ENCODE measurements around the gene CCDC144A. TPM values are rescaled to one million over a fixed set of nuclear protein-coding genes. Genes with fewer than 3 reads are reported as not detected.
"Not testable (repeated sequence)": the region's sequence is repeated elsewhere in the genome, so short reads cannot be mapped to it uniquely, and the experiment has no call there.

Gene CCDC144A, protein sequence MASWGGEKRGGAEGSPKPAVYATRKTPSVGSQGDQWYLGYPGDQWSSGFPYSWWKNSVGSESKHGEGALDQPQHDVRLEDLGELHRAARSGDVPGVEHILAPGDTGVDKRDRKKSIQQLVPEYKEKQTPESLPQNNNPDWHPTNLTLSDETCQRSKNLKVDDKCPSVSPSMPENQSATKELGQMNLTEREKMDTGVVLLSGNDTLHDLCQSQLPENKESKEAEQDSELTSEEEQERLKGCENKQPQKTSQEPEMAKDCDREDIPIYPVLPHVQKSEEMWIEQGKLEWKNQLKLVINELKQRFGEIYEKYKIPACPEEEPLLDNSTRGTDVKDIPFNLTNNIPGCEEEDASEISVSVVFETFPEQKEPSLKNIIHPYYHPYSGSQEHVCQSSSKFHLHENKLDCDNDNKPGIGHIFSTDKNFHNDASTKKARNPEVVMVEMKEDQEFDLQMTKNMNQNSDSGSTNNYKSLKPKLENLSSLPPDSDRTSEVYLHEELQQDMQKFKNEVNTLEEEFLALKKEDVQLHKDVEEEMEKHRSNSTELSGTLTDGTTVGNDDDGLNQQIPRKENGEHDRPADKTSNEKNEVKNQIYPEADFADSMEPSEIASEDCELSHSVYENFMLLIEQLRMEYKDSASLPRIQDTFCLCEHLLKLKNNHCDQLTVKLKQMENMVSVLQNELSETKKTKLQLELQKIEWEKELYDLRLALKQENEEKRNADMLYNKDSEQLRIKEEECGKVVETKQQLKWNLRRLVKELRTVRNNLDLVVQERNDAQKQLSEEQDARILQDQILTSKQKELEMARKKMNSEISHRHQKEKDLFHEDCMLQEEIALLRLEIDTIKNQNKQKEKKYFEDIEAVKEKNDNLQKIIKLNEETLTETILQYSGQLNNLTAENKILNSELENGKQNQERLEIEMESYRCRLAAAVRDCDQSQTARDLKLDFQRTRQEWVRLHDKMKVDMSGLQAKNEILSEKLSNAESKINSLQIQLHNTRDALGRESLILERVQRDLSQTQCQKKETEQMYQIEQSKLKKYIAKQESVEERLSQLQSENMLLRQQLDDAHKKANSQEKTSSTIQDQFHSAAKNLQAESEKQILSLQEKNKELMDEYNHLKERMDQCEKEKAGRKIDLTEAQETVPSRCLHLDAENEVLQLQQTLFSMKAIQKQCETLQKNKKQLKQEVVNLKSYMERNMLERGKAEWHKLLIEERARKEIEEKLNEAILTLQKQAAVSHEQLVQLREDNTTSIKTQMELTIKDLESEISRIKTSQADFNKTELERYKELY (N-terminal part only)
- total RNA-seq (1 to 10 TPM; 6.6 TPM), polyA plus RNA-seq (ENCODE audit: insufficient read length in 6 of 6) (10 to 100 TPM in 3 of 6 donors, 1 to 10 TPM in 2, under 1 TPM in 1; 0.41 to 19.0 (median 7.4) TPM)
- long read RNA-seq, donor 1, partial matches to known transcripts: 0 of 1 reads
- long read RNA-seq, donor 1, other reads (novel, unspliced or antisense): 0 of 1 reads
- long read RNA-seq, donor 2, partial matches to known transcripts: 15 of 15 reads
- long read RNA-seq, donor 2, other reads (novel, unspliced or antisense): 0 of 15 reads
- long read RNA-seq, donor 3: 0 reads
- long read RNA-seq, donor 4, partial matches to known transcripts: 1 of 6 reads
- long read RNA-seq, donor 4, other reads (novel, unspliced or antisense): 1 of 6 reads
- long read RNA-seq, donor 5: 0 reads
- long read RNA-seq, donor 6: 0 reads
- long read RNA-seq, donor 7: 0 reads
- long read RNA-seq, donor 8: 0 reads
- long read RNA-seq, donor 9: 0 reads
- long read RNA-seq, donor 10: 0 reads
- long read RNA-seq, donor 11: 0 reads
- long read RNA-seq, donor 12: 0 reads

DNA sequence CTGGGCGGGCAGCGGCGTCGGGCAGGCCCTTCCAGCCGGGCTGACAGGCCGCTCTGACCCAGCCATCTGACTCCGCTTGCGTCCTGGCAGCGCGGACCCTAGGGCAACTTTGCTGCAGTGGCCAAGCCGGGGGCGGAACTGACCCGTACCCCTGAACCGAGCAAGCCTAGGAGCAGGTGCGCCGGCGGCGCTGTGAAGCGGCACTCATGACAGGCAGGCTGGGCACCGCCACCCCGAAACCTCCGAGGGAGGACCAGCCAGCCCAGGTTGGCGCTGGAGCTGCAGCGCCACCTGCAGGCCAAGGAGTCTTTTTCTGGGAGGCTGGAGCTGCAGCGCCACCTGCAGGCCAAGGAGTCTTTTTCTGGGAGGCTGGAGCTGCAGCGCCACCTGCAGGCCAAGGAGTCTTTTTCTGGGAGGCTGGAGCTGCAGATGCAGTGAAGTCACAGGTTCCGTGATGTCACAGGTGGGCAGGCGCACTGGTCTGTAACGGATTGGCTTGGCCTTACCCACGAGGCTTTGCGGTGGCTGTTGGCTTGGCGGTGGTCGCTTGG is at the start of gene CCDC144A:
TSS of gene CCDC144A (plus strand) at position 511 of the 551 bp plus-strand sequence. CDS start 160 bp downstream, outside the sequence.
- DNase-seq (peak in 2 of 4 donors; percentile 74 to 76), ATAC-seq (peak; percentile 89)
- H3K36me3 ChIP-seq; H3K9me3 ChIP-seq; H3K27ac ChIP-seq; H3K27me3 ChIP-seq; intact Hi-C loops (cut with DNase I); H3K4me1 ChIP-seq; H3K4me3 ChIP-seq: not testable (repeated sequence)
- TF ChIP-seq, protein P1, sequence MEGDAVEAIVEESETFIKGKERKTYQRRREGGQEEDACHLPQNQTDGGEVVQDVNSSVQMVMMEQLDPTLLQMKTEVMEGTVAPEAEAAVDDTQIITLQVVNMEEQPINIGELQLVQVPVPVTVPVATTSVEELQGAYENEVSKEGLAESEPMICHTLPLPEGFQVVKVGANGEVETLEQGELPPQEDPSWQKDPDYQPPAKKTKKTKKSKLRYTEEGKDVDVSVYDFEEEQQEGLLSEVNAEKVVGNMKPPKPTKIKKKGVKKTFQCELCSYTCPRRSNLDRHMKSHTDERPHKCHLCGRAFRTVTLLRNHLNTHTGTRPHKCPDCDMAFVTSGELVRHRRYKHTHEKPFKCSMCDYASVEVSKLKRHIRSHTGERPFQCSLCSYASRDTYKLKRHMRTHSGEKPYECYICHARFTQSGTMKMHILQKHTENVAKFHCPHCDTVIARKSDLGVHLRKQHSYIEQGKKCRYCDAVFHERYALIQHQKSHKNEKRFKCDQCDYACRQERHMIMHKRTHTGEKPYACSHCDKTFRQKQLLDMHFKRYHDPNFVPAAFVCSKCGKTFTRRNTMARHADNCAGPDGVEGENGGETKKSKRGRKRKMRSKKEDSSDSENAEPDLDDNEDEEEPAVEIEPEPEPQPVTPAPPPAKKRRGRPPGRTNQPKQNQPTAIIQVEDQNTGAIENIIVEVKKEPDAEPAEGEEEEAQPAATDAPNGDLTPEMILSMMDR (IDR thresholded peaks at IDR 0.05): peak; percentile 49 to 74

DNA sequence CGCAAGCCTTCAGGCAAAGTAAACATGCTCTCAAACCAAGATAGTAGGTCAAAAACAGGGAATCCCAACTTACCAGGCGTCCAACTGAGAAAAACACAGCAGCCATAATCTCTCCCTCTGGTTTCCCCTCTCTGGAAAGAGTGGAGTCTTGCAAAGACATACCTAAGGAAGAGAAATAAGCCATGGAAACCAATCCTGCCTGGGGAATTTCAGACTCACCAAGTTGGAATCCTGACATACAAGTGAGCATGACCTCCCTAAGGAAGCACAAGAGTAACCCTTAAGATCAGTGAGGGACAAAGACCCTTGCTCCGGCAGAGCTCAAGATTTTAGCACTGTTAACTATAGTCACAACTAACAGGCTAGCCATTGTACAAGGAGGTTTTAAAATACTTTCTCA is 40.5 kb upstream of the CCDC144A start:
- Histone ChIP-seq H3K36me3 (peaks cover 0 to 13% of the 10 kb centered on the region in 2 donors), H3K9me3 (no peaks in the 10 kb centered on the region), H3K27ac (no peak overlapping the region), H3K4me1 (peaks cover 7 to 16% of the 10 kb centered on the region in 2 donors), H3K4me3 (no peak overlapping the region), H3K27me3 (no peaks in the 10 kb centered on the region)
- TF ChIP-seq, protein P1 (IDR thresholded peaks at IDR 0.05): no peak
- no peak for DNase-seq
- no peak for ATAC-seq
- intact Hi-C loops (cut with DNase I): no loop called here

DNA sequence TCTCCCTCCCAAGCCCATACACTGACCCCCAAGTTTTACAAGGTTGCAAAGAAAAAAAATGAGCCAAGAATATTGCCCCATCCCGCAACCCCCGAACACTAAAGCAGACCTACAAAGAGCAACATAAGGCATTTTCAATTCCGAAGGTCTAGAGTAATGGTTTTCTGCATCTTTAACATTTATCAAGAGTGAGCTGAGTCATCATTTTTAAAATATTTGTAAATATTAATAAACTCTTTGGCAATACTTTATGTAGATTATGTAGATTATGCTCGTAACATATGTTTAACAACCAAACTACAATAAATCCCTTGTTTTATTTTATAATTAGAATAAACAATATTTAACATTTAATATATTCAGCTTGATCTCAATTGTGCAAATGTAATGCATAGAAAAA is 37.8 kb upstream of the CCDC144A start:
- H3K36me3 ChIP-seq: peaks cover 0 to 2% of the 10 kb centered on the region in 2 donors
- H3K9me3 ChIP-seq: no peaks in the 10 kb centered on the region
- ATAC-seq (no peak), DNase-seq (no peak)
- H3K4me1 ChIP-seq: peaks cover 7 to 16% of the 10 kb centered on the region in 2 donors
- TF ChIP-seq, protein P1 (IDR thresholded peaks at IDR 0.05): no peak
- intact Hi-C loops (cut with DNase I): no loop called here
- H3K27ac ChIP-seq: peak overlapping the region in 1 of 2 donors; percentile 87
- H3K27me3 ChIP-seq: no peaks in the 10 kb centered on the region
- no peak overlapping the region for H3K4me3 ChIP-seq

DNA sequence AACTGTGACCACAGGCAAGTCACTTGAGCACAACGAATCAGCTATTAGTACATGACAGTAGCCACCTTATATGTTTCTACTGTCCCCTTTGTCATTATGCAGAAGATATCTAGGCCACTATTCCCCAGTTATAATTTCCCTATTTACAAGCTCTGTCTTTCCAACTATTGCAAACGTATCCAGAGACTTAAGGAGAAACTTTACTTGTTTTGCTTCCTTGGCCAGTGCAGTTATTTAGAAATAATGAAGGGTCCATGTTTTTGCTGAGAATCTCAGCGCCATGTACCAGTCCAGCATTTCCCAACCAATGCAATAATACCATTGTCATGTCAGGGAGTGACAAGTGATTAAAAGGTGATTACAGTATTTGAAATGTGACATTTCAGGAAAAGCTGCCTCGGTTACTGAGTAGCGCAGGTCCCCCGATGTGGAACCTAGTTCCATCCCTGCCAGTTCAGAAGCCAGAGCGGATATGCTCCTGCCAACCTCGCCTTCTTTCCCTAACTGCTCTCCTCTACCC is 37.1 kb upstream of the CCDC144A start:
- intact Hi-C loops (cut with DNase I): no loop called here
- no peak for ATAC-seq
- Histone ChIP-seq H3K27me3 (no peaks in the 10 kb centered on the region), H3K27ac (peak overlapping the region; percentile 87 to 90), H3K9me3 (no peaks in the 10 kb centered on the region), H3K4me3 (peak overlapping the region; percentile 67 to 68), H3K36me3 (no peaks in the 10 kb centered on the region), H3K4me1 (peaks cover 7 to 16% of the 10 kb centered on the region in 2 donors)
- TF ChIP-seq, protein P1 (IDR thresholded peaks at IDR 0.05): no peak
- peak in 1 of 4 donors; percentile 12 for DNase-seq
